Fibroblast of peridontal ligament (primary cell): ENCODE measurements around the gene PLA2G12B.
"Not testable (repeated sequence)": the region's sequence is repeated elsewhere in the genome, so short reads cannot be mapped to it uniquely, and the experiment has no call there.

Experiments
- DNase-seq: peaks from one replicate; pipeline ENCODE4 v3.0.0-alpha.2; 2010; ENCODE audit errors: extremely low read depth

Gene PLA2G12B, protein sequence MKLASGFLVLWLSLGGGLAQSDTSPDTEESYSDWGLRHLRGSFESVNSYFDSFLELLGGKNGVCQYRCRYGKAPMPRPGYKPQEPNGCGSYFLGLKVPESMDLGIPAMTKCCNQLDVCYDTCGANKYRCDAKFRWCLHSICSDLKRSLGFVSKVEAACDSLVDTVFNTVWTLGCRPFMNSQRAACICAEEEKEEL

DNA sequence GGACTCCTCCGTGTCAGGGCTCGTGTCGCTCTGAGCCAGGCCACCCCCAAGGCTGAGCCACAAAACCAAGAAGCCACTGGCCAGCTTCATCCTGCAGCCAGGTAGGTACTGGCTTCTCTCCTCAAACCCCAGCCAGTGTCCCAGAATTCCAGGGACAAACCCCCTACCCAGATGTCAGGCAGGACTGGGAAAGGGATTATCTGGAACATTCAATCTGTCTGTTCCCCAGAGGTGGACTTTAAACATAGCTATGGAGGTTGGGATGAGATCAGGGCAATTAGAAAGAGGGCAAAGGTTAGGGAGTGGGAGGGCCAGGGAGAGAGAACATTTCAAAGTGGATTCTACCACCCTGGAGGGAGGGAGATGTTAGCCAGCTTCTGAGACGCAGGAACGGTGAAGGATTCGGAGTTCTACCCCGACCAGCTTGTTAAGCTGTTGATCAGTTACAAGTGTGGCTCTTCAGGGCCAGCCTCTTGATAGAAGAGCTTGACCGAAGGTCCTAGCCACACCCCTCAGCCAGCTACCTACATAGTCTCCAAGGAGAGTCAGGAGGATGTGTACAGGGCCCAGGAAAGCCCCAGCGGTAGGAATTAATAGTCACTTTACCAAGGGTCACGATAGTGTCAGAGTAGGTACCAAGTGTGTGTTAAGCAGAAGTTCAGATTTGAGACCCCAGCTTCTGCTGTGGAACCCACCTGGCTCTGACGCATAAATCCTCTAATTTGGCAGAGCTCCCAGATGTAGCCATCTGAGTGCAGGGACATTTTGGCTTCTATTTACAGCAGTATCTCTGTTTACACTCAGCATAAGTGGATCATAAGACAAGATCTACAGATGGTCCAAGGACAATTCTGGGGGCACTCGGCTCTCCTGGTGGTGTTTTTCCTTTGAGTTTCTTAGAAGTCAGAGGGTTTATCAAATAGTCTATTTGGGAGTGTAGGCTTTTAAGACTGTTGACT is at the start of gene PLA2G12B:
TSS of gene PLA2G12B (minus strand) at position 211 of the 959 bp plus-strand sequence. CDS start at position 90, 121 bp downstream.
- no peak for DNase-seq

DNA sequence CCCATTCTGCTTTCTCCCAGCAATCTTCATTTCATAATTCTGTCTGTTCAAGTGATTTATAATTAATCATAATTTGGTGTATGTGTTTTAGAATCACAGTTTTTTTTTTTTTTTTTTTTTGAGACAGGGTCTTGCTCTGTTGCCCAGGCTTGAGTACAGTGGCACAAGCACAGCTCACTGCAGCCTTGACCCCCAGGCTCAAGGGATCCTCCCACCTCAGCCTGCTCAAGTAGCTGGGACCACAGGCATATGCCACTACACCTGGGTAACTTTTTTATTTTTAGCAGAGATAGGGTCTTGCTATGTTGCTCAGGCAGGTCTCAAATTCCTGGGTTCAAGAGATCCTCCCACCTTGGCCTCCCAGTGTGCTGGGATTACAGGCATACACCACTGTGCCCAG is 49.2 kb upstream of the PLA2G12B start:
- no peak for DNase-seq

DNA sequence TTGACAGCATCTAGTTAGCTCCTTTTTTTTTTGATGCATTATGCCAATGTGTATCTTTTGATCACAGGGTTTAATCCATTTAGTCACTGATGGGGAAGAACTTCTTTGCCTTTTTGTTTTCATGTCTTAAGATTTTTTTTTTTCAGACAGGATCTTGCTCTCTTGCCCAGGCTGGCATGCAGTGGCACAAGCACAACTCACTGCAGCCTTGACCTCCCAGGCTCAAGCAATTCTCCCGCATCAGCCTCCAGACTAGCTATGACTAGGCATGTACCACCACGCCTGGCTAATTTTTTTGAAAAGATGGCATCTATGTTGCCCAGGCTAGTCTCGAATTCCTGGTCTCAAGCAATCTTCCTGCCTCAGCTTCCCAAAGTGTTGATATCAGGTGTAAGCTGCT is 46.4 kb upstream of the PLA2G12B start:
- DNase-seq: no peak

DNA sequence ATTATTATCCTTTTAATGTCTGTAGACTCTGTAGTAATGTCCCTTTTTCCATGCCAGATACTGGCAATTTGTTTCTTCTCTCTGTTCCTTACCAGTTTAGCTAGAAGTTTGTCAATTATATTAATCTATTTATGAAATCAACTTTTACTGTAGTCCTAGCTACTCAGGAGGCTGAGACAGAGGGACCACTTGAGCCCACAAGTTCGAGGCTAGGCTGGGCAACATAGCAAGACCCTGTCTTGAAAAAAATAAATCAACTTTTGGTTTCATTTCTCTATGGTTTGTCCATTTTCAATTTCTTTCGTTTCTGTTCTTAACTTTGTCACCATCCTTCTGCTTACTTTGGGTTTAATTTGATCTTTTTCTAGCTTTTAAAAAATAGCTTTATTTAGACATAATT is 42.5 kb upstream of the PLA2G12B start:
- no peak for DNase-seq

DNA sequence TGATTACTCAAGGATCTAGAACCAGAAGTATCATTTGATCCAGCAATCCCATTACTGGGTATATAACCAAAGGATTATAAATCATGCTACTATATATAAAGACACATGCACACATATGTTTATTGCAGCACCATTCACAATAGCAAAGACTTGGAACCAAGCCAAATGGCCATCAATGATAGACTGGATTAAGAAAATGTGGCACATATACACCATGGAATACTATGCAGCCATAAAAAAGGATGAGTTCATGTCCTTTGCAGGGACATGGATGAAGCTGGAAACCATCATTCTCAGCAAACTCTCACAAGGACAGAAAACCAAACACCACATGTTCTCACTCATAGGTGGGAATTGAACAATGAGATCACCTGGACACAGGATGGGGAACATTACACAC is 40.9 kb upstream of the PLA2G12B start:
- DNase-seq: not testable (repeated sequence)

DNA sequence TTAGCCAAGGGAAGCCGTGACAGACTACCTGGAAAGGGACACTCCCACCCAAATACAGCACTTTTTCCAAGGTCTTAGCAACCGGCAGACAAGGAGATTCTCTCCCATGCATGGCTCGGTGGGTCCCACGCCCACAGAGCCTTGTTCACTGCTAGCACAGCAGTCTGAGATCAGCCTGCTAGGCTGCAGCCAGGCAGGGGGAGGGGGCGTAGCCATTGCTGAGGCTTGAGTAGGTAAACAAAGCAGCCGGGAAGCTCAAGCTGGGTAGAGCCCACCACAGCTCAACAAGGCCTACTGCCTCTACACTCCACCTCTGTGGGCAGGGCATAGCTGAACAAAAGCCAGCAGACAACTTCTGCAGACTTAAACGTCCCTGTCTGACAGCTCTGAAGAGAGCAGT is 35.2 kb upstream of the PLA2G12B start:
- not testable (repeated sequence) for DNase-seq

DNA sequence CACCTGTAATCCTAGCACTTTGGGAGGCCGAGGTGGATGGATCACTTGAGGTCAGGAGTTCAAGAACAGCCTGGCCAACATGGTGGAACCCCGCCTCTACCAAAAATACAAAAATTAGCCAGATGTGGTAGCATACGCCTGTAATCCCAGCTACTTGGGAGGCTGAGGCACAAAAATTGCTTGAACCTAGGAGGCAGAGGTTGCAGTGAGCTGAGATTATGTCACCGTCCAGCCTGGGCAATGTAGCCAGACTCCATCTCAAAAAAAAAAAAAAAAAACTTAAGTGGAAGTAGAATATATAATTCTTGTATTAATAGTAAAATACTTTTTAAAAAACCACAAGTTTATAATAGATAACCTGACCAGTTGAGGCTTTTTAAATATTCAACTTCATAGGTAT is 30.0 kb upstream of the PLA2G12B start:
- DNase-seq: not testable (repeated sequence)

DNA sequence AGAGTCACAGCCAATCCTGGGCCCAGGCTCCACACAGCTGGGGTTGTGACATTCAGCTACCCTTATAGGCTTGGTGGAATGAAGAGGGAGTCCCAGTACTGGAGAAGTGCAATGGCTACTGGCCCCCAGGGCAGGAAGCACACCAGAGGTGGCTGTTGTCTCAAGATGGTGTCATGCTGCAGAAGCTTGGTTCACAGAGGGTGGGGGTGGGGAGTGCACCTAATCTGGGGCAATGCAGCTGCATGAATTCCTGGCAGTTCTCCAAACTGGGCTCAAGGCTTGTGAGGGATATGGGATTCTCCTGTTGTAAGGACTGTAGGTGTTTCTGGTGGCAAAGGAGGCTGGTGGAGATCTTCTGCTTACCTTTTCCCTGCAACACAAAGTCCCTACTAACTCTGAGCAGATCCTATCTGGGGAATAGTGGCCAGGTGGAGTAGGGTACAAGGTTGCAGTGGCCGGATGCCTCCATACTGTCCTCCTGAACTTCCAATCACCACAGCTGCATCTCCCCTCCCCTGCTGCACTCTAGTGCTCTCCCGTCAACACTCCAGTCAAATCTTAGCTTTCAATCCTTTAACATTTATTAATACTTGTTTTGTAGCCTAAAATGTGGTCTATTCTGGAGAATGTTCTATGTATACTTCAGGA is 27.4 kb upstream of the PLA2G12B start:
- no peak for DNase-seq

DNA sequence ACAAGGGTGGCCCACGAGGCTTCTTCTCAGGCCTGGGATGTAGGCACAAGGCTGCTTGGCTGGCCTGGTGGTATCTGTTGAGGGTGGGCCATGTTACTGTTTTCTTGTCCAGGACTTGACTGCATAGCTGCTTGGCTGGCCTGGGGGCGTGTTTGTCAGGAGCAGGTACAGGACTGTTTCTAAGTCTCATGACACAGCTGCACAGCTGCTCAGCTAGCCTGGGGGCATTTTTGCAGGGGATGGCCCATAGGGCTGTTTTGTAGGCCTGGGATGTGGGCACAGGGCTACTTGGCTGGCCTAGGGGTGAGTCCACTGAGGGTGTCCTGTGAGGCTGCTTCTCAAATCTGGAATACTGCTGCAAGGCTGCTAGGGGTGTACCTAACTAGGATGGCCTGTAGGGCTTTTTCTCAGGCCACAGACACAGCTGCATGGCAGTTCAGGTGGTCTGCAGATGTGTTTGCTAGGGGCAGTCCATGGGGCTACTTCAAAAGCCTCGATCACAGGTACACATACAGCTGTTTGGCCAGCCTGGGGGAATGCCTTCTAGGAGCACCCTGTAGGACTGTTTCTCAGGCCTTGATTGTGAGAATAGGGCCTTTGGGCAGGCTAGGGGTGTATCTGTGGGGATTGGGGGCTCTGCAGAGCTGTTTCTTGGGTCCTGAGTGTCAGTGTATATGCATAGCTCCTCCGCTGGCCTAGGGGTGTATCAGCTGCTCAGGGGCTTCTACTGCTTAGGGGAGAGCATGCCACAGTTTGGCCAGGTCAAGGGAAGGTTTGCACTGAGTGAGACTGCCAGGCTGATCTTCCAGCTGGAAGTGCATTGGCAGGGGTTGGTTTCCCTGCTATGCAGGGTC is 26.6 kb upstream of the PLA2G12B start:
- no peak for DNase-seq

DNA sequence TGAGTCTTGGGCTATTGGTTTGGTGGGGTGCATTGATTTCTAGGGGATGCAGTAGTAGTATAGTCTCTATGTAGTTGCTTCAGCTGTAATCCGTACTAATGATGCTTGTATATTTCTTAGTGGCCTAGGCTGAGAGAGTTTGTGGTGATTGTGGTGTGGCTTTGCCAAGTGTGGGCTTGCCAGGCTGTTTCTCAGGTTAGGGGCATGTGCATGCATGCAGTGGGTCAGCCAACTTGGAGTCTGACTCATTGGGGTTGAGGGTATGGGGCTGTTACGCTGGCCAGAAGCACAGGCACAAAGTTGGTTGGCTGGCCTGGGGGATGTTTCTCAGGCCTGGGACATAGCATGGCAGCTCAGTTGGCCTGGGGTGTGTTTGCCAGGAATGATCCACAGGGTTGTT is 25.7 kb upstream of the PLA2G12B start:
- DNase-seq: no peak

DNA sequence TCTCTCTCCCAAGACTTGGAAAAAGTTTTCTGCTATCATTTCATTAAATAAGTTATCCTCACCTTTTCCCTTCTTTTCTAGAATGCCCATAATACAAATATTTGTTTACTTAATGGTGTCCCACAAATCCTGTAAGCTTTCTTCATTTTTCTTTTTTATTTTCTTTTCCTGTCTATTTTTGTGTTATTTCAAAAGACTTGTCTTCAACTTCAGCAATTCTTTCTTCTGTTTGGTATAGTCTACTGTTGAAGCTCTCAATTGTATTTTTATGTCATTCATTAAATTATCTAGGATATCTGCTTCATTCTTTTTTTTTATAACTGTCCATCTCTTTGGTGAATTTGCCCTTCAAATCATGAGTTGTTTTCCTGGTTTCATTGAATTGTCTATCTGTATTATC is 25.1 kb upstream of the PLA2G12B start:
- DNase-seq: no peak

DNA sequence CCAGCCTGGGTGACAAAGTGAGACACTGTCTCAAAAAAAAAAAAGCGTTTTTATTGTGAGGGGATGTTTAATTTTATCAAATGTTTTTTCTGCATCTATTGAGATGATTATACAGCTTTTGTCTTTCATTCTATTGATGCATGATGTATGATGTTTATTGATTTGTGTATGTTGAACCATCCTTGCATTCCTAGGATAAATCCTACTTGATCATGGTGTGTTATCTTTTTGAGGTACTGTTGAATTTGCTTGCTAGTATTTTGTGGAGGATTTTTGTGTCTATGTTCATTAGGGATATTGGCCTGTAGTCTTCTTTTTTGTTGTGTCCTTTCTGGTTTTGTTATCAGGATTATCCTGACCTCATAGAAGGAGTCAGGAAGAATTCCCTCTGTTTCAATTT is 22.3 kb upstream of the PLA2G12B start:
- no peak for DNase-seq

DNA sequence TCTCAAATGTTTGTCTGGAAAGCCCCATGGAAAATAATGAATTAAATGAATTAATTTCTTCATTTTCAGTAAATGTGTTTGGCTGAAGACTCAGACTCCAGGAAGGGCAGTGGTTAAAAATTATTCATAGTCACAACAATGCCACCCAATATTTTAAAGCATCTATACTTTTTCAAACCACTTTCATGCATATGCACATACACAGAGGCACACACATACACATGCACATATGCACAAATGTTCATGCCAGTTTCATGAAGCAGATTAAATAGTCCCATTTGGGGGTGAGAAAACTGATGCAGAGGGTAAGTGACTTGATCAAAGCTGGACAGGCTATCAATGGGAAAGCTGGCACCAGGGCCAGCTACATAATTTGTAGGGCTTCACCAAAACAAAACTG is 1.4 kb upstream of the PLA2G12B start:
- no peak for DNase-seq

DNA sequence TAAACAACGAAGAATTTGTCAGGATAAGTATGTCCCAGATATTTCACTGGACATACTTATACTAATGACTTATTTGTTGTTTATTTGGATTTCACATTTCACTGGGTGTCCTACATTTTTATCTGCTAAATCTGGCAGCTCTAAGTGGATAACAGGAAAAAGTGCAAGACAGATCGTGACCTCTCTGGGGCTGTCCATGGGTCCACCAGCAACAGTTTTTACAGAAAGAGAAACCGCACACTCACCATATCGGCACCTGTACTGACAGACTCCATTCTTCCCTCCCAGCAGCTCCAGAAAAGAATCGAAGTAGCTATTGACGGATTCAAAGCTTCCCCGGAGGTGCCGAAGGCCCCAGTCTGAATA is 393 bp downstream of the PLA2G12B start:
- no peak for DNase-seq

DNA sequence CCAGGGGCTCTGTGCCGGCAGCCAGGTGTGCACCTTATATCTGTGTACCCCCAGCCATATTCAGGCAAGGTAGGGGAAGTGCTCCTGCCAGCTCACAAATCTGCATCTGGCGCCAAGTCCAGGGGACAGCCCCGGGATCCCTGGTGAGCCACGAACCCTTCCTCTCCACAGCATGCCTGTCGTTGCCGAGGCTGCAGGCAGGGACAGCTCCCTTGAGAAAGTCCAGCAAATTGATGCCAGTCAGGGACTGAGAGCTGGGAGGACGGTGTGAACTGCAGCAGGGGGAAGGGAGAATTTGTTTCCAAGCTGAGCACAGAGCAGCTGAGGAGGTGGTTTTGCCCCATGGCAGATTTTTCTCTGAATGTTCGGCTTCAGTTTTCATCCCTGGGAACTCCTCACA is 919 bp downstream of the PLA2G12B start:
- DNase-seq: no peak

DNA sequence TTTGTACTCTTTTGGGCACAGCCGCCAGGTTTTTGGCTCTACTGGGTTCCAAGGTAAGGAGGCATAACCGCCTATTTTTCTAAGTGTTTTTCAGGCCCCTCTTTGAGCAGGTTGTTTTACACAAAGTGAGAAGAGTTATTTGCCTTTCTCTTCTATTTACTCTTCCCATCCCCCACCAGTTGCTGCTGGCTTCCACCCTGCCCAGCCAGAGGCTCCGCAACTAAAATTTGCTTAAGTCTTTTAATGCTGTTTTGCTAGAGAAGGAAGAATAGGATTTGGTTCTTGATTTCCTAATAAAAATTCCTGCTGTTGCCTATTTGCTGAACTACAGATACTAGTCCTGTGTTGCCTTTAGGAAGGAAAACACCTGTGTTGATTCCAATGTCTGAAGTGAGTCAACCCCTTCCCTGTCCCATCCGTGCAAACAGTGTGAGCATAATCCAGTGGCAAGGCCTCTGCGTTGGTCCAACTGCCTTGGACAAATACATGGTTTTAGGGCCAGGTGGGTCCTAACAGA is 1.9 kb downstream of the PLA2G12B start:
- DNase-seq: no peak

DNA sequence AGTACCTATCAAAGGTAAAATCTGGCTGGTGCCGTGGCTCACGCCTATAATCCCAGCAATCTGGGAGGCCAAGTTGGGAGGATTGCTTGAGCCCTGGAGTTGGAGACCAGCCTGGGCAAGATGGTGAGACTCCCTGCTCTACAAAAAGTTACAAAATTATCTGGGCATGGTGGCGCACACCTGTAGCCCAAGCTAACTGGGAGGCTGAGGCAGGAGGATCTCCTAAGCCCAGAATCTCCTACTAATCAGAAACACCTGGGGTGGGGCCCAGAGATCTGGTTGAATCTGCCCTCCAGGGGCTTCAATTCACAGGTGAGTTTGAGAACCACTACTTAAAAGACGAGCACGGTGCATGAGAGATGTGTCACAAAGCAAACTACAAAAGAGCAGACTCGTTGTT is 2.4 kb downstream of the PLA2G12B start:
- no peak for DNase-seq

DNA sequence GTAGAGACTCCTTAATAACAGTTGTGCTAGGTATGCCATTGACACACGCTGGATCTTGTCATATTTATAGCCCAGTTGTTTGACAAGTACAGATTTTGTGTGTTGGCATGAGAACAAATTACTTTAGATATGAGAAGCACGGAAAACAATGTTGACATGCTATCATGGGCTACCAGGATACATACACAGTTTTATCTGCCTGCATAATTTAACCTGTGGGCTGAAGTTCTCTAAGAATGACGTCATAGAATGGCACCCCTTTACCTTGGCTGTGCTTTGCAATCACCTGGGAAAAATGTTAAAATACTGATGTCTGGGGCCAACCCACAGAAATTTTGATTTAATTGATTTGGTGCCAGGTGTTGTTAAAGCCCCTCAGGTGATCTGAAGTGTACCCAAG is 2.8 kb downstream of the PLA2G12B start:
- no peak for DNase-seq

DNA sequence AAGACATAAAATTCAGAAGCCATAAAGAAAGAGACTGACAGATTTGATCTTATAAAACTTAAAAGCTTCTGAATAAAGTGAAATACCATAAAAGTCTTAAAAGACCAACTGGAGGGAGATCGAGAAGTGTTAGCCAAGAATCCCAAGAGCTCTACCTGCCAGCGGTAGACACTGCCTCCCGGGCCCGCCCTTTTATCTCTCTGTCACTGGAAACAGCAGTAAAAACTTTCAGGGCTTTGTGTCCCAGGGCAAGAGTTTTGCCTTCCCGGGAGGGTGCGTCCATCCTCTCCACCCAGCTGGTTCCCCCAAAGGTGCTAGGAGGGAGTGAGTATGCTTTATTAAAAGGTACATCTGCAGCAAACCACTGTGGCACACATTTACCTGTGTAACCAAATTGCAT is 5.8 kb downstream of the PLA2G12B start:
- no peak for DNase-seq

DNA sequence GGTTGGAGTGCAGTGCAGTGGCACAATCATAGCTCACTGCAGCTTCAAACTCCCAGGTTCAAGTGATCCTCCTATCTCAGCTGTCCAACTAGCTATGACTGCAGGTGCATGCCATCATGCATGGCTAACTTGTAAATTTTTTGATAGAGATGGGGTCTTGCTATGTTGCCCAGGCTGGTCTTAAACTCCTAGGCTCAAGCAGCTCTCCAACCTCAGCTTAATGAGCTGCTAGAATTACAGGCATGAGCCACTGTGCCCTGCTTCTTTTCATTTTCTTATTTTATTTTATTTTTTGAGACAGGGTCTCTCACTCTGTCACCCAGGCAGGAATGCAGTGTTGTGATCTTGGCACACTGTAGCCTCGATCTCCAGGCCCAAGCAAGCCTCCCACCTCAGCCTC is 7.6 kb downstream of the PLA2G12B start:
- DNase-seq: no peak

DNA sequence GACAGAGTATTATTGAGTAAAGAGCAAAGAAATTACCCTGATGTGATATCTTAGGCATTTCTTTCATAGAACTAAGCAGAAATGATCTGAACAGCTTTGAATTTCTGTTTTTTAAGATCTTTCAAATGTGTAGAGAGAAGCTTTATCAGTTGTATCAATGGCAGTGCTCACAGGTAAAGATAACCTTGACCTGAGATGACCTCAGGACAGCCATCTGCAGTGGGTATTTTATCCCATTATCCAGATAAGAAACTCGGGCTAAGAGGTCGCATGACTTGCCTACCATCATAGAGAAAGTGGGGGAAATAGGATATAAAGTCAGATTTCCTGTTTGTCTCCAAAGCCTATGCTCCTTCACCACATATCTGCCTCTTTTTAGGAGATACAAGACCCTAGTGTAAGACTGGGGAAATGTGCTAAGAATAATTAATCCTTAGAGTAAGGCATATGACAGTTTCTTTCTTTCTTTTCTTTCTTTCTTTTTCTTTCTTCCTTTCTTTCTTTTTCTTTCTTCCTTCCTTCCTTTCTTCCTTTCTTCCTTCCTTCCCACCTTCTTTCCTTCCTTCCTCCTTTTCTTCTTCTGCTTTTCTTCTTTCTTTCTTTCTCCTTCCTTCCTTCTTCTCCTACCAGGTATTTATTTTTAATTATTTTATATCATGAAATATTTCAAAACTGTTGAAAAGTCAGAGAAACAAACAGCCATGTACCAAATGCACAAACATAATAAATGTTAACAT is 10.9 kb downstream of the PLA2G12B start:
- DNase-seq: no peak
